Astrocyte (in vitro differentiated cells and primary cell): Measurements from ENCODE around the gene PRRT4. TPM values are rescaled to one million over a fixed set of nuclear protein-coding genes. Genes with fewer than 3 reads are reported as not detected.
A peak's percentile ranks its signal among the peaks of the same experiment; 100 is the strongest.

Source experiments
- DNase-seq: peaks from one replicate; pipeline ENCODE4 v3.0.0-alpha.2; 2010; ENCODE audit warnings: low read depth
- FAIRE-seq: peaks from 2 replicates; lab custom pipeline; 2011; peaks lifted over from hg19 to GRCh38; lab: Jason Lieb, UNC
- H2AFZ ChIP-seq: 2 replicates; pipeline ENCODE4 v1.6.0; 2012; ENCODE audit warnings: low read depth, low read length, inconsistent platforms
- H3K27ac ChIP-seq: 2 replicates; pipeline ENCODE4 v1.5.1; 2011; ENCODE audit warnings: low read depth, low read length, inconsistent platforms
- H3K27me3 ChIP-seq: 2 replicates; pipeline ENCODE4 v1.6.0; 2011; ENCODE audit warnings: low read length, inconsistent platforms; ENCODE audit not compliant: insufficient read depth
- H3K36me3 ChIP-seq: 2 replicates; pipeline ENCODE4 v1.5.1; 2011; ENCODE audit warnings: low read length, inconsistent platforms; ENCODE audit not compliant: insufficient read depth
- H3K4me1 ChIP-seq: 2 replicates; pipeline ENCODE4 v1.5.1; 2011; ENCODE audit warnings: low read length, inconsistent platforms; ENCODE audit not compliant: insufficient read depth
- H3K4me2 ChIP-seq: 2 replicates; pipeline ENCODE4 v1.6.0; 2012; ENCODE audit warnings: low read length, inconsistent platforms
- H3K4me3 ChIP-seq: 2 replicates; pipeline ENCODE4 v1.5.1; 2011; ENCODE audit warnings: low read depth, mild to moderate bottlenecking, low read length, inconsistent platforms; ENCODE audit not compliant: insufficient read depth
- H3K79me2 ChIP-seq: 2 replicates; pipeline ENCODE4 v1.6.0; 2012; ENCODE audit warnings: mild to moderate bottlenecking, low read length, inconsistent platforms; ENCODE audit not compliant: insufficient read depth
- H3K9ac ChIP-seq: 2 replicates; pipeline ENCODE4 v1.6.0; 2012; ENCODE audit warnings: mild to moderate bottlenecking, low read length, inconsistent platforms
- H3K9me3 ChIP-seq: 2 replicates; pipeline ENCODE4 v1.5.1; 2012; ENCODE audit warnings: low read depth, mild to moderate bottlenecking, low read length, inconsistent platforms; ENCODE audit not compliant: insufficient read depth
- H4K20me1 ChIP-seq: 2 replicates; pipeline ENCODE4 v1.6.0; 2012; ENCODE audit warnings: low read length, inconsistent platforms; ENCODE audit not compliant: insufficient read depth
- H3K27ac Mint-ChIP-seq: one replicate; pipeline ENCODE4 v1.8.0; 2021; ENCODE audit warnings: mild to moderate bottlenecking, mixed read lengths; ENCODE audit not compliant: unreplicated experiment
- H3K27me3 Mint-ChIP-seq: one replicate; pipeline ENCODE4 v1.8.0; 2021; ENCODE audit warnings: low read depth, mixed read lengths; ENCODE audit not compliant: unreplicated experiment
- H3K36me3 Mint-ChIP-seq: one replicate; pipeline ENCODE4 v1.8.0; 2021; ENCODE audit warnings: low read depth, mixed read lengths; ENCODE audit not compliant: unreplicated experiment
- H3K4me1 Mint-ChIP-seq: one replicate; pipeline ENCODE4 v1.8.0; 2021; ENCODE audit warnings: low read depth, mixed read lengths; ENCODE audit not compliant: unreplicated experiment
- H3K4me3 Mint-ChIP-seq: one replicate; pipeline ENCODE4 v1.8.0; 2021; ENCODE audit warnings: mild to moderate bottlenecking, moderate library complexity, mixed read lengths; ENCODE audit not compliant: unreplicated experiment
- H3K9me3 Mint-ChIP-seq: one replicate; pipeline ENCODE4 v1.8.0; 2021; ENCODE audit warnings: mild to moderate bottlenecking, mixed read lengths; ENCODE audit not compliant: unreplicated experiment
- EZH2 ChIP-seq: IDR thresholded peaks from 2 replicates; pipeline ENCODE4 v1.6.1; 2012; ENCODE audit warnings: mild to moderate bottlenecking, low read length, inconsistent platforms; ENCODE audit not compliant: insufficient read depth
- total RNA-seq: library from RNA; stranded (reverse); gene quantifications from 2 replicates; pipeline ENCODE4 v1.2.1, GENCODE V29; 2021
- TF ChIP-seq, protein P1 (sequence below): IDR thresholded peaks from 2 replicates; pipeline ENCODE4 v1.5.1; 2011; ENCODE audit warnings: low read depth, mild to moderate bottlenecking, inconsistent platforms, low read length, moderate library complexity; ENCODE audit not compliant: insufficient read depth

PRRT4 gene
- total RNA-seq, 1 donor from 2014 or later = 0.93 TPM

DNA sequence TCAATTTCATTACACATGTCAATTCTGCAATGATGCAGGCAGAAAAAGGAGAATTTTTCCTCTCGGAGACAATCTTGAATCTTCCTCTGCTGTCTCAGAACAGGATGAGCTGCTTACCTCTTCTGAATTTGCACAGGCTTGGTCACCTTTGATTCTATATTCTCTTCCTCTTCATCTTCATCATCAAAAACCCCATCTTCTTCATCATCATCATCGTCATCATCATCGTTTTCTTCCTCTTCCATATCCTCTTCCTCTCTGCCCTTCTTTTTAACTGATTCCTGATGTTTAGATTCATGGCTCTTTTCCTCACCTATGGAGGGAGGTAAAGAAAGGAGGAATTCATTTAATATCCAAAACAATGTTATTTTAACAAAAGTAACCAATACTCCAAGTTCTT is 25.8 kb downstream of the PRRT4 start:
- no peaks in the 10 kb centered on the region for H3K4me1 Mint-ChIP-seq
- peaks cover 12% of the 10 kb centered on the region for H4K20me1 ChIP-seq
- H3K4me2 ChIP-seq = no peak overlapping the region
- no peaks in the 10 kb centered on the region for H3K27me3 Mint-ChIP-seq
- peaks cover 57% of the 10 kb centered on the region for H3K36me3 ChIP-seq
- H2AFZ ChIP-seq = no peak overlapping the region
- no peak overlapping the region for H3K4me3 Mint-ChIP-seq
- peaks cover 10% of the 10 kb centered on the region for H3K36me3 Mint-ChIP-seq
- no peaks in the 10 kb centered on the region for H3K27me3 ChIP-seq
- no peaks in the 10 kb centered on the region for H3K9me3 Mint-ChIP-seq
- H3K4me3 ChIP-seq = no peak overlapping the region
- H3K9ac ChIP-seq = no peak overlapping the region
- TF ChIP-seq EZH2 = no peak
- TF ChIP-seq, protein P1, sequence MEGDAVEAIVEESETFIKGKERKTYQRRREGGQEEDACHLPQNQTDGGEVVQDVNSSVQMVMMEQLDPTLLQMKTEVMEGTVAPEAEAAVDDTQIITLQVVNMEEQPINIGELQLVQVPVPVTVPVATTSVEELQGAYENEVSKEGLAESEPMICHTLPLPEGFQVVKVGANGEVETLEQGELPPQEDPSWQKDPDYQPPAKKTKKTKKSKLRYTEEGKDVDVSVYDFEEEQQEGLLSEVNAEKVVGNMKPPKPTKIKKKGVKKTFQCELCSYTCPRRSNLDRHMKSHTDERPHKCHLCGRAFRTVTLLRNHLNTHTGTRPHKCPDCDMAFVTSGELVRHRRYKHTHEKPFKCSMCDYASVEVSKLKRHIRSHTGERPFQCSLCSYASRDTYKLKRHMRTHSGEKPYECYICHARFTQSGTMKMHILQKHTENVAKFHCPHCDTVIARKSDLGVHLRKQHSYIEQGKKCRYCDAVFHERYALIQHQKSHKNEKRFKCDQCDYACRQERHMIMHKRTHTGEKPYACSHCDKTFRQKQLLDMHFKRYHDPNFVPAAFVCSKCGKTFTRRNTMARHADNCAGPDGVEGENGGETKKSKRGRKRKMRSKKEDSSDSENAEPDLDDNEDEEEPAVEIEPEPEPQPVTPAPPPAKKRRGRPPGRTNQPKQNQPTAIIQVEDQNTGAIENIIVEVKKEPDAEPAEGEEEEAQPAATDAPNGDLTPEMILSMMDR = no peak
- peaks cover 13% of the 10 kb centered on the region for H3K79me2 ChIP-seq
- no peak for DNase-seq
- H3K4me1 ChIP-seq = no peaks in the 10 kb centered on the region
- H3K9me3 ChIP-seq = no peaks in the 10 kb centered on the region
- H3K27ac ChIP-seq = no peak overlapping the region
- no peak overlapping the region for H3K27ac Mint-ChIP-seq
- FAIRE-seq = no peak

DNA sequence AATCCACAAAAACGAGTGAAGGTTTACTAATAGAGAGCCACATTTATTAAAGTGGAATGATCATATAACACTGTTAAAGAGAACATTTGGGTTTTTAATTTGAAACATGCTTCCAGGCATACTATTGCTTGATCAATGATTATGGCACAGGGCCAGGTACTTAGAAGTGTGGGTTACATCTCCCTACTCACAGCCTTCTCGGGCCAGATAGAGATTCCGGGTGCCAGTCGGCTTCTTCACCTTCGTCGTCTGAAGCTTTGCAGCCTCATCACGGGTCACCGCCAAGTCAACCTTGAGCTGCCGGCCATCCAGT is 37.2 kb downstream of the PRRT4 start:
- FAIRE-seq (no peak), DNase-seq (no peak)
- H3K4me1 Mint-ChIP-seq = peaks cover 2% of the 10 kb centered on the region
- Histone ChIP-seq H3K79me2 (no peaks in the 10 kb centered on the region), H3K27ac (no peak overlapping the region), H2AFZ (no peak overlapping the region), H3K27me3 (no peaks in the 10 kb centered on the region), H3K9me3 (no peaks in the 10 kb centered on the region), H3K4me2 (no peak overlapping the region), H3K9ac (no peak overlapping the region), H4K20me1 (peaks cover 4% of the 10 kb centered on the region), H3K4me1 (no peaks in the 10 kb centered on the region), H3K36me3 (peaks cover 30% of the 10 kb centered on the region), H3K4me3 (no peak overlapping the region)
- no peak overlapping the region for H3K4me3 Mint-ChIP-seq
- no peak for TF ChIP-seq EZH2
- TF ChIP-seq, protein P1 = no peak
- peaks cover 17% of the 10 kb centered on the region for H3K36me3 Mint-ChIP-seq
- H3K27me3 Mint-ChIP-seq = no peaks in the 10 kb centered on the region
- H3K27ac Mint-ChIP-seq = no peak overlapping the region
- no peaks in the 10 kb centered on the region for H3K9me3 Mint-ChIP-seq

DNA sequence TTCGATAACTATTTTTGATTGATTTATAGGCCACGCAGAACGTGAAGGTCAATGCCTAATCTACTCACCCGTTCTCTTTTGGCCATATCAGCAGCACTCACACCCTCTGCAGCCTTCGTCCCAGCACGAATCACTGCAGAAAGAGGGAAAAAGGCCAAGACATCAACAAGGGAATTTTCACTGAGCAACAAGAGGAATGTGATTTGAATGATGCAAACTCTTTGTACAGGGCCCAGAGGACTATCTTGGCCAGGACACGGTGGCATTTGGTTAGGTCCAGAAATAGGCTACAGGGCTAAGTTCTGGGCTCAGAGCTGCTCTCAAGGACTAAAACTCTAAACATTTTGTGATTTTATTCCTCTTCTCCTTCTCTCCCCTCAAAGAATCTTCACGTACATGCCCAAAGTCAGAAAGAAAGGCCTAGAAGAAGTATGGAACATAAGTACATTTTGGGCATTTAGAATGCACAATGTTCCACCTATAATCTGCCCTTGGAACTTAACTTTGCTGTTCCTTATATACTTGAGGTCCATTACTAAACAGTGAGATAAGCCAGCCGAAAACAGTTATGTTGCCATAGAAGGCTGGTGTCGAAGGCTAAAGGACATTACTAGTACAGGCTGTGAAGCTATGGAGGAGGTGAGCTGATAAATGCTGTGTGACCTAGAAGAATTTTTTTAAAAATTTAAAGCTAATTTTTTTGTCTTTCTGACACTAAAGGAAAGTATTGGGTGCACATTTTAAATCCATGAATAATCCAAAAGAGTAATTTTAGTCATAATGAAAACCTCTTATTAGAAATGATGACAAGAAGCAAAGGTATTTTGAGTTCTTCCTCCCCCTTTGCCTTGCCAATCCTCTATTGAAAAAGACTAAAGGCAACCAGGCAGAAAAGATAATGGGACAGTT is 37.8 kb downstream of the PRRT4 start:
- peaks cover 2% of the 10 kb centered on the region for H3K4me1 Mint-ChIP-seq
- Histone ChIP-seq H3K4me2 (no peak overlapping the region), H3K27me3 (no peaks in the 10 kb centered on the region), H3K36me3 (peaks cover 34% of the 10 kb centered on the region), H4K20me1 (peaks cover 4% of the 10 kb centered on the region), H2AFZ (no peak overlapping the region), H3K9me3 (no peaks in the 10 kb centered on the region), H3K27ac (peak overlapping the region; percentile 27), H3K9ac (no peak overlapping the region), H3K79me2 (no peaks in the 10 kb centered on the region), H3K4me3 (no peak overlapping the region), H3K4me1 (no peaks in the 10 kb centered on the region)
- H3K36me3 Mint-ChIP-seq = peaks cover 17% of the 10 kb centered on the region
- DNase-seq (peak; percentile 16), FAIRE-seq (no peak)
- no peak overlapping the region for H3K4me3 Mint-ChIP-seq
- no peaks in the 10 kb centered on the region for H3K27me3 Mint-ChIP-seq
- H3K27ac Mint-ChIP-seq = no peak overlapping the region
- no peaks in the 10 kb centered on the region for H3K9me3 Mint-ChIP-seq
- TF ChIP-seq, protein P1 = no peak
- no peak for TF ChIP-seq EZH2
